ENCODE measurements around the gene IL21R.

DNA sequence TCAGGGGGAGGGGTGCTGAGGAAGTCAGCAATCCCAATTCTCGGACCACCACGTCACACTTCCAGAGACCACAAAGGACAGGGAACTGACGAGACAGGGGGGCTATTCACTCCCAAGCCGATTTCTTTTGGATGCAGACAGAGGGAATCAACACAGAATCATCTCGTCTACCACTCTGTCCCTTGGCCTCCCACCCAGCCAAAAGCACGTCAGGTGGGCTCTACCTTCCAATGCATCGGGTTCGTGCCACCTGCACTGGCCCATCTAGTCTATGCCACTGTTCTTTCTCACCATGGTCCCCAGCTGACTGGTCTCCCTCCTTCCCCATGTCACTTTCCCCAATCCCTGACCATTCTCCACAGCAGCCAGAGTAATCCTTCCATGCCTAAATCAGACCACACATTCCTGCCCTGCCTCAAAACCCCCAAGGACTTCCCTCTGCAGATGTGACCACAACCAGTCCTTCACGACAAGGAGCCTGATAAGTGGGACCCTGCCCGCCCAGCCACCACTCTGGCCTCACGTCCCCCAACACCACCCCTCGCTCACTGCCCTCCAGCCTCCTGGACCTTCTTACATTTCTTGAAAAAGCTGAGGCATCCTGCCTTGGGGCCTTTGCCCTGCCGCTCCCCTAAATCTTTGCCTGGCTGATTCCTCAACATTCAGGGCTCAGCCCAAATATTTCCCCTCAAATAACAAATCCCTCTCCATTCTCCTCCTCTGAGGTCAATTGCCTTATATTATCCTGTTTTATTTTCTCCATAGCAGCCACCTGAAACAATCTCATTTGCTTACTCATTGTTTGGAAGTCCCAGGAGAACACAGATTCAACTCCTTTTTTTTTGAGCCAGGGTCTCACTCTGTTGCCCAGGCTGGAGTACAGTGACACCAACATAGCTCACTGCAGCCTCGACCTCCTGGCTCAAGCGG, 70.4 kb downstream of the IL21R start:
- TF ChIP-seq, protein P1, sequence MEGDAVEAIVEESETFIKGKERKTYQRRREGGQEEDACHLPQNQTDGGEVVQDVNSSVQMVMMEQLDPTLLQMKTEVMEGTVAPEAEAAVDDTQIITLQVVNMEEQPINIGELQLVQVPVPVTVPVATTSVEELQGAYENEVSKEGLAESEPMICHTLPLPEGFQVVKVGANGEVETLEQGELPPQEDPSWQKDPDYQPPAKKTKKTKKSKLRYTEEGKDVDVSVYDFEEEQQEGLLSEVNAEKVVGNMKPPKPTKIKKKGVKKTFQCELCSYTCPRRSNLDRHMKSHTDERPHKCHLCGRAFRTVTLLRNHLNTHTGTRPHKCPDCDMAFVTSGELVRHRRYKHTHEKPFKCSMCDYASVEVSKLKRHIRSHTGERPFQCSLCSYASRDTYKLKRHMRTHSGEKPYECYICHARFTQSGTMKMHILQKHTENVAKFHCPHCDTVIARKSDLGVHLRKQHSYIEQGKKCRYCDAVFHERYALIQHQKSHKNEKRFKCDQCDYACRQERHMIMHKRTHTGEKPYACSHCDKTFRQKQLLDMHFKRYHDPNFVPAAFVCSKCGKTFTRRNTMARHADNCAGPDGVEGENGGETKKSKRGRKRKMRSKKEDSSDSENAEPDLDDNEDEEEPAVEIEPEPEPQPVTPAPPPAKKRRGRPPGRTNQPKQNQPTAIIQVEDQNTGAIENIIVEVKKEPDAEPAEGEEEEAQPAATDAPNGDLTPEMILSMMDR (IDR thresholded peaks at IDR 0.05): no peak
- no peak for TF ChIP-seq POLR2A (IDR thresholded peaks at IDR 0.05)
- no peak for TF ChIP-seq EP300 (IDR thresholded peaks at IDR 0.05; ENCODE audit: low read depth)
- TF ChIP-seq POLR2AphosphoS5 (IDR thresholded peaks at IDR 0.05): no peak
